ENCODE results near the gene TEX38. TPM values are rescaled to one million over a fixed set of nuclear protein-coding genes. Genes with fewer than 3 reads are reported as not detected.

The TEX38 gene
- total and polyA plus RNA-seq, 2 experiments from 2014 or later = 0.34 TPM; not detected in 1

DNA sequence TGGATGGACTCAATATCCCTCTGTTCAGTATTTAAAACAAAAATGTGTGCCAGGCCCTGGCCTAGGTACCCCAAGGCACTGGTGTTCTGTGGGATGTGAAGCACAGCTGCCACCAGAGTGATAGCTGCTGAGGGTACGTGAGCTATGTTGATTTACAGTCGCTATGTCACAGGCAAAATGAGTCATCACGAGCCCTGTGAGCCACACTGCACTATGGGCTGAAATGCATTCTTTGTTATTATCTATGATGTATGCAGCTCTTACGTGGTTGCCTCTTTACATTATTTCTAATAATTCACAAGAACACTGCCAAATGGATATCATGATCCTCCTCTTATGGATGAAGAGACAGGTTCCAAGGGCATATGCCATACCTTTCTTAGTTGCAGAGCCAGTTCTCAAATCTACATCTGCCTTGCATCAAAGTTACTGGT lies 2.1 kb downstream of the TEX38 start:
- H3K27ac ChIP-seq = no peak overlapping the region
- no peaks in the 10 kb centered on the region for H3K79me2 ChIP-seq (ENCODE audit: insufficient read depth)
- no peaks in the 10 kb centered on the region for H3K4me1 ChIP-seq (ENCODE audit: insufficient read depth)
- H2AFZ ChIP-seq = no peak overlapping the region
- peak; percentile 62 for DNase-seq
- H3K27me3 ChIP-seq (replicated peaks; ENCODE audit: insufficient read depth) = no peaks in the 10 kb centered on the region
- no peaks in the 10 kb centered on the region for H4K20me1 ChIP-seq (ENCODE audit: insufficient read depth)
- no peaks in the 10 kb centered on the region for H3K9me3 ChIP-seq (ENCODE audit: low read depth)
- in situ Hi-C loops (cut with MboI) = no loop called here
- H3F3A ChIP-seq (ENCODE audit: insufficient read depth) = peaks cover 13% of the 10 kb centered on the region; the same call in 1 of the 2 replicates
- TF ChIP-seq EZH2 (IDR thresholded peaks at IDR 0.05; ENCODE audit: insufficient read depth, poor library complexity, severe bottlenecking) (no peak), EZH2phosphoT487 (IDR thresholded peaks at IDR 0.05; ENCODE audit: insufficient read depth, low read depth) (no peak)
- no peak overlapping the region for H3K9ac ChIP-seq
- no peak overlapping the region for H3K4me3 ChIP-seq
- 41 to 52% methylated on average over 4 of the region's 4 CpGs for WGBS, 2 experiments (ENCODE audit: low coverage in 1 of 2, low lambda C conversion rate in 2 of 2, missing lambda C conversion rate in 2 of 2)
- no peaks in the 10 kb centered on the region for H3K9me2 ChIP-seq (ENCODE audit: insufficient read depth)
- H3K4me2 ChIP-seq (ENCODE audit: unreplicated experiment) = no peak overlapping the region
- H3K36me3 ChIP-seq (ENCODE audit: low read depth) = peaks cover 17% of the 10 kb centered on the region

DNA sequence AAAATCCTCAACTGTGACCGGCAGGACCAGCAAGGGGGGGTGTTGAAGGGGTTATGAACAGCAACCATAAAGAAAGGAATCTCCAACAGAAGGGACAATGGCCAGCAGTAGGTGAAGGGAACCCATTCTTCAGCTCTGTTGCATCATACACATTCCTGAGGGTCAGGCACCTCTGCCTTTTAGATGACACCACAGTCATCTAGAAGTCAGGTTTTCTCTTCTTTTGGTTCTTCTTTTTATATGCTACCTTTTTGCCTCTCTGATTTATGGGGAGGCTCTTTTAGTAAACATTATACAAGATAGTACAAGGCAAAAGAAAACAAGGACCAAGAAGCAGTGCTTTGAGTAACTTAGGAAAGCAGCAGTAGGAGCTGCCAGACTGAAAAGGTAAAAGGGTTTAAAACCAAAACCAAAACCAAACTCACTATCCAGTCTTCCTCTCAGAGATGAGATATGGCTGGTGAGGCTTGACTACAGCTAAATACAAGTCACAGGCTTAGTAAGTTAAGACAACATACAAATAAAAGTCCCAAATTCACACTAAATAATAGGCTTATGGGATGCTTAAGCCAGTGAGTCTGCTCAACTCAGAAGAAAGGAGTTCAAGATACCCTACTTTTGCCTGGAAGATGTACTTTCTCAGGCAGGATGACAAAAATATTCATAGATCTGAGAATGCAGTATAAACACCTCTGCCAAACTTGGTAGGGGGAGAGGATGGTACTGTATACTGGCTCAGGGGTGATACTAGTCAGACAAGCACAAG lies 4.1 kb downstream of the TEX38 start:
- Histone ChIP-seq H3K4me3 (no peak overlapping the region), H3K27ac (no peak overlapping the region), H3K9ac (no peak overlapping the region), H3K27me3 (replicated peaks; ENCODE audit: insufficient read depth) (no peaks in the 10 kb centered on the region), H3K36me3 (ENCODE audit: low read depth) (peaks cover 29% of the 10 kb centered on the region), H3K4me1 (ENCODE audit: insufficient read depth) (no peaks in the 10 kb centered on the region), H3K79me2 (ENCODE audit: insufficient read depth) (no peaks in the 10 kb centered on the region), H4K20me1 (ENCODE audit: insufficient read depth) (no peaks in the 10 kb centered on the region), H2AFZ (no peak overlapping the region), H3K9me2 (ENCODE audit: insufficient read depth) (no peaks in the 10 kb centered on the region), H3F3A (ENCODE audit: insufficient read depth) (peaks cover 4% of the 10 kb centered on the region; the same call in 1 of the 2 replicates), H3K9me3 (ENCODE audit: low read depth) (no peaks in the 10 kb centered on the region), H3K4me2 (ENCODE audit: unreplicated experiment) (no peak overlapping the region)
- TF ChIP-seq EZH2phosphoT487 (IDR thresholded peaks at IDR 0.05; ENCODE audit: insufficient read depth, low read depth) (no peak), EZH2 (IDR thresholded peaks at IDR 0.05; ENCODE audit: insufficient read depth, poor library complexity, severe bottlenecking) (no peak)
- WGBS, 2 experiments (ENCODE audit: low coverage in 1 of 2, low lambda C conversion rate in 2 of 2, missing lambda C conversion rate in 2 of 2) = 59 to 67% methylated on average over 1 of the region's 1 CpG
- no peak for DNase-seq
- in situ Hi-C loops (cut with MboI) = no loop called here

DNA sequence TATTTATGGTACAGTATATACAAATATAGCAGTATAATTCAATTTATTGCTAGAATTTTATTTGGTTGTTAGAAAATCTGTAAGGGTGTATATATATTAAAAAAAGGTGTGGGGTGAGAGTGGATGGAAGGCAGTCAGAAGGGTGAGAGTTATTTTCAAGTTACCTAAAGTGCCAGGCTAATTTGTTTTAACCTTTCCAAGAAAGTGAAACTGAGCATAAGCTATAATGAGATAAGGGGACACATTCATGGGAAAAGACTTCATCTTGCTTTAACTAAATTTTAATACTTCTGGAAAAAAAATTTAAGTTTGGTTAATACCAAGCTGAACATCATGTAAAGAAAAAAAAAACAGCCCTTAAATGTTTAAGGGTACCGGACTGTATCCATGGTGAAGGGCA lies 4.9 kb downstream of the TEX38 start:
- TF ChIP-seq EZH2 (IDR thresholded peaks at IDR 0.05; ENCODE audit: insufficient read depth, poor library complexity, severe bottlenecking) (no peak), EZH2phosphoT487 (IDR thresholded peaks at IDR 0.05; ENCODE audit: insufficient read depth, low read depth) (no peak)

DNA sequence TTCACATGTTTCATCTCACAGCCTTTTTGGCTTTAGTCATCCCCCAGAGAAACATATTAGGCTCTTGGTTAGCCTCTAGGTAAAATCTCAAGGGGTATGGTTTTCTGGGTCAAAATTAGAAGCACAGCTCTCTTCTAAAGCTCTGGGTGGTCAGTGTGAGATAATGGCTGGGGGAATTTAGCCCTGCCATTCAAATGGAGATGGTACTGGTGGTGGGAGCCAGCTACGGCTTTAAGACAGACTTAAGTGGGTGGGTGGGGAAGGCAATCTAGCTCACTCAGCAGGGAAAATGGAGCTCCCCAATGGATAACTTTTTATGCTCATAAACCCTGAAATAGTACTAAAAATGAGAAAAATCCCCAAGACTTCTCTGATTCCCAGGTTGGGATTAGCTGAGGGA lies 5.7 kb downstream of the TEX38 start:
- Histone ChIP-seq H3K4me2 (ENCODE audit: unreplicated experiment) (no peak overlapping the region), H3K36me3 (ENCODE audit: low read depth) (peaks cover 38% of the 10 kb centered on the region), H3K4me1 (ENCODE audit: insufficient read depth) (no peaks in the 10 kb centered on the region), H3K27ac (no peak overlapping the region), H3K9me2 (ENCODE audit: insufficient read depth) (no peaks in the 10 kb centered on the region), H3K27me3 (replicated peaks; ENCODE audit: insufficient read depth) (no peaks in the 10 kb centered on the region), H4K20me1 (ENCODE audit: insufficient read depth) (no peaks in the 10 kb centered on the region), H3K79me2 (ENCODE audit: insufficient read depth) (no peaks in the 10 kb centered on the region), H3K9ac (no peak overlapping the region), H3K9me3 (ENCODE audit: low read depth) (no peaks in the 10 kb centered on the region), H2AFZ (no peak overlapping the region), H3F3A (ENCODE audit: insufficient read depth) (peaks cover 4% of the 10 kb centered on the region; the same call in 1 of the 2 replicates), H3K4me3 (no peak overlapping the region)
- TF ChIP-seq EZH2 (IDR thresholded peaks at IDR 0.05; ENCODE audit: insufficient read depth, poor library complexity, severe bottlenecking) (no peak), EZH2phosphoT487 (IDR thresholded peaks at IDR 0.05; ENCODE audit: insufficient read depth, low read depth) (no peak)
- no peak for DNase-seq
- WGBS, 2 experiments (ENCODE audit: low coverage in 1 of 2, low lambda C conversion rate in 2 of 2, missing lambda C conversion rate in 2 of 2) = 97 to 100% methylated on average over 1 of the region's 1 CpG
- in situ Hi-C loops (cut with MboI) = no loop called here

More for the DNA sequence above, 4.9 kb downstream of the TEX38 start:
- Histone ChIP-seq H3K9ac (no peak overlapping the region), H2AFZ (no peak overlapping the region), H4K20me1 (ENCODE audit: insufficient read depth) (no peaks in the 10 kb centered on the region), H3K9me2 (ENCODE audit: insufficient read depth) (no peaks in the 10 kb centered on the region), H3K27me3 (replicated peaks; ENCODE audit: insufficient read depth) (no peaks in the 10 kb centered on the region), H3K4me2 (ENCODE audit: unreplicated experiment) (no peak overlapping the region), H3K36me3 (ENCODE audit: low read depth) (peaks cover 30% of the 10 kb centered on the region), H3K79me2 (ENCODE audit: insufficient read depth) (no peaks in the 10 kb centered on the region), H3F3A (ENCODE audit: insufficient read depth) (peaks cover 4% of the 10 kb centered on the region; the same call in 1 of the 2 replicates), H3K27ac (no peak overlapping the region), H3K9me3 (ENCODE audit: low read depth) (no peaks in the 10 kb centered on the region), H3K4me3 (no peak overlapping the region), H3K4me1 (ENCODE audit: insufficient read depth) (no peaks in the 10 kb centered on the region)
- in situ Hi-C loops (cut with MboI) = no loop called here
- no peak for DNase-seq
- 90 to 95% methylated on average over 1 of the region's 1 CpG for WGBS, 2 experiments (ENCODE audit: low coverage in 1 of 2, low lambda C conversion rate in 2 of 2, missing lambda C conversion rate in 2 of 2)
